Measurements from ENCODE around the gene DGLUCY. TPM values are rescaled to one million over a fixed set of nuclear protein-coding genes. Genes with fewer than 3 reads are reported as not detected.

Gene DGLUCY
- total RNA-seq, 1 experiment from 2014 or later, result 67.0 TPM

DNA sequence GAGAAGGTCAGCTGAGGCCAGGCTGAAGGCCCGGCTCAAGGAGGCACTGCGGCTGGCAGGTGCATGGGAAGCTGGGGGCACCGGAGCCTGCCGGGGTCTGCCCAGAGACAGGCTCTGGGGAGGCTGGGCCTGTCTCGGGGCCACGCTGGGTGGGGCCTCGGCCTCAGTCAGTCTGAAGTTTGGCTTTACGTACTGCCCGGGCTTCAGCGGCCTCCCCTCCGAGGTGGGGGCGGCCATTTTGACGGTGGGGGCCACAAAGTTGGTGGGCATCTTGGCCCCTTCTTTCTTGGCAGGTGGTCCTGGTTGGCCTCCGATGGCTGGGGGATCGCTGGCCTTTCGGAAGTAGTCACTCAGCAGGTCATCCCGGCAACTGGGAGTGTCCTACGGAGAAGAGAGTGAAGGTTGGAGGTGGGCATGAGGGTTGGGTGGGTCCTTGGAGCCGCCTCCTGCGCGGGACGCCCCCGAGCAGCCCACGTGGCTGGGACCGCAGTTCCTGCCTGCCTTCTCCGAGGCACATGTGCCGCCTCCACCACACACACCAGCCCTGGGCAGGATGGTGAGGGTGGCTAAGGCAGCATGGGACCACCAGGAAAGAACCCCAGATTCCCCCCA lies 159.5 kb downstream of the DGLUCY start:
- RAD21 ChIA-PET (ENCODE audit: low non-redundant PET in 1 of 2, low total read pairs in 2 of 2, uncharacterized antibody in 2 of 2, unreplicated experiment in 2 of 2), result no interaction called here
- Histone ChIP-seq H3K4me3 (replicated peaks in 1 of 2; ENCODE audit: low read depth in 1 of 2, low read length in 2 of 2) (no peak overlapping the region), H3K9ac (ENCODE audit: low read length) (no peak overlapping the region), H2AFZ (ENCODE audit: low read depth, low read length, poor library complexity, severe bottlenecking) (no peak overlapping the region), H3K27ac (ENCODE audit: low read depth, low read length) (no peak overlapping the region), H4K20me1 (ENCODE audit: insufficient read depth) (no peaks in the 10 kb centered on the region), H3K9me3 (ENCODE audit: control insufficient read depth in 1 of 2, insufficient read depth in 1 of 2, low read depth in 1 of 2, low read length in 2 of 2) (no peaks in the 10 kb centered on the region), H3K79me2 (ENCODE audit: insufficient read depth, low read length) (no peaks in the 10 kb centered on the region), H3K4me1 (ENCODE audit: control insufficient read depth in 1 of 2, insufficient read depth in 2 of 2, low read length in 2 of 2) (no peaks in the 10 kb centered on the region), H3K36me3 (ENCODE audit: control insufficient read depth in 1 of 2, insufficient read depth in 2 of 2, low read length in 2 of 2) (0 out of 4 replicates have a peak, but pooled peaks cover 0 to 2% of the 10 kb centered on the region in 2 experiments), H3K27me3 (ENCODE audit: insufficient read depth, low read length) (no peaks in the 10 kb centered on the region), H3K4me2 (ENCODE audit: low read length) (no peak overlapping the region), H3K9me2 (ENCODE audit: insufficient read depth) (no peaks in the 10 kb centered on the region)
- POLR2A ChIA-PET, result no interaction called here
- ATAC-seq (no peak), DNase-seq (ENCODE audit: low read depth, low spot score) (no peak)
- no TSS peak for BruUV-seq (replicated peaks)
- TF ChIP-seq EZH2phosphoT487 (IDR thresholded peaks at IDR 0.05; ENCODE audit: borderline replicate concordance) (no peak), YY1 (IDR thresholded peaks at IDR 0.05; ENCODE audit: extremely low read depth, insufficient replicate concordance, low read depth, low read length) (no peak), JUND (IDR thresholded peaks at IDR 0.05) (no peak), ELF1 (IDR thresholded peaks at IDR 0.05; ENCODE audit: borderline replicate concordance, low read depth) (no peak), ZNF274 (IDR thresholded peaks at IDR 0.05; ENCODE audit: low read depth, low read length) (no peak), SIN3A (IDR thresholded peaks at IDR 0.05; ENCODE audit: low read depth) (no peak), POLR2AphosphoS5 (IDR thresholded peaks at IDR 0.05; ENCODE audit: low read depth, low read length) (no peak), EGR1 (IDR thresholded peaks at IDR 0.05; ENCODE audit: low read depth) (no peak), POLR2A (IDR thresholded peaks at IDR 0.05; ENCODE audit: borderline replicate concordance, extremely low read depth, insufficient read depth, insufficient read length) (no peak), CEBPB (IDR thresholded peaks at IDR 0.05; ENCODE audit: low read depth) (no peak), SRF (IDR thresholded peaks at IDR 0.05; ENCODE audit: low read depth) (no peak), RAD21 (IDR thresholded peaks at IDR 0.05; ENCODE audit: low read depth) (no peak), TCF7L2 (IDR thresholded peaks at IDR 0.05; ENCODE audit: borderline replicate concordance, extremely low read depth, insufficient read depth, insufficient read length) (no peak), ZFX (IDR thresholded peaks at IDR 0.05) (no peak)
- TF ChIP-seq, protein P1, sequence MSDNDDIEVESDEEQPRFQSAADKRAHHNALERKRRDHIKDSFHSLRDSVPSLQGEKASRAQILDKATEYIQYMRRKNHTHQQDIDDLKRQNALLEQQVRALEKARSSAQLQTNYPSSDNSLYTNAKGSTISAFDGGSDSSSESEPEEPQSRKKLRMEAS (IDR thresholded peaks at IDR 0.05), result no peak
- TF ChIP-seq, protein P2, sequence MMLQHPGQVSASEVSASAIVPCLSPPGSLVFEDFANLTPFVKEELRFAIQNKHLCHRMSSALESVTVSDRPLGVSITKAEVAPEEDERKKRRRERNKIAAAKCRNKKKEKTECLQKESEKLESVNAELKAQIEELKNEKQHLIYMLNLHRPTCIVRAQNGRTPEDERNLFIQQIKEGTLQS (IDR thresholded peaks at IDR 0.05), result no peak
- TF ChIP-seq, protein P3, sequence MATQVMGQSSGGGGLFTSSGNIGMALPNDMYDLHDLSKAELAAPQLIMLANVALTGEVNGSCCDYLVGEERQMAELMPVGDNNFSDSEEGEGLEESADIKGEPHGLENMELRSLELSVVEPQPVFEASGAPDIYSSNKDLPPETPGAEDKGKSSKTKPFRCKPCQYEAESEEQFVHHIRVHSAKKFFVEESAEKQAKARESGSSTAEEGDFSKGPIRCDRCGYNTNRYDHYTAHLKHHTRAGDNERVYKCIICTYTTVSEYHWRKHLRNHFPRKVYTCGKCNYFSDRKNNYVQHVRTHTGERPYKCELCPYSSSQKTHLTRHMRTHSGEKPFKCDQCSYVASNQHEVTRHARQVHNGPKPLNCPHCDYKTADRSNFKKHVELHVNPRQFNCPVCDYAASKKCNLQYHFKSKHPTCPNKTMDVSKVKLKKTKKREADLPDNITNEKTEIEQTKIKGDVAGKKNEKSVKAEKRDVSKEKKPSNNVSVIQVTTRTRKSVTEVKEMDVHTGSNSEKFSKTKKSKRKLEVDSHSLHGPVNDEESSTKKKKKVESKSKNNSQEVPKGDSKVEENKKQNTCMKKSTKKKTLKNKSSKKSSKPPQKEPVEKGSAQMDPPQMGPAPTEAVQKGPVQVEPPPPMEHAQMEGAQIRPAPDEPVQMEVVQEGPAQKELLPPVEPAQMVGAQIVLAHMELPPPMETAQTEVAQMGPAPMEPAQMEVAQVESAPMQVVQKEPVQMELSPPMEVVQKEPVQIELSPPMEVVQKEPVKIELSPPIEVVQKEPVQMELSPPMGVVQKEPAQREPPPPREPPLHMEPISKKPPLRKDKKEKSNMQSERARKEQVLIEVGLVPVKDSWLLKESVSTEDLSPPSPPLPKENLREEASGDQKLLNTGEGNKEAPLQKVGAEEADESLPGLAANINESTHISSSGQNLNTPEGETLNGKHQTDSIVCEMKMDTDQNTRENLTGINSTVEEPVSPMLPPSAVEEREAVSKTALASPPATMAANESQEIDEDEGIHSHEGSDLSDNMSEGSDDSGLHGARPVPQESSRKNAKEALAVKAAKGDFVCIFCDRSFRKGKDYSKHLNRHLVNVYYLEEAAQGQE (IDR thresholded peaks at IDR 0.05; ENCODE audit: low read depth), result no peak
- TF ChIP-seq, protein P4, sequence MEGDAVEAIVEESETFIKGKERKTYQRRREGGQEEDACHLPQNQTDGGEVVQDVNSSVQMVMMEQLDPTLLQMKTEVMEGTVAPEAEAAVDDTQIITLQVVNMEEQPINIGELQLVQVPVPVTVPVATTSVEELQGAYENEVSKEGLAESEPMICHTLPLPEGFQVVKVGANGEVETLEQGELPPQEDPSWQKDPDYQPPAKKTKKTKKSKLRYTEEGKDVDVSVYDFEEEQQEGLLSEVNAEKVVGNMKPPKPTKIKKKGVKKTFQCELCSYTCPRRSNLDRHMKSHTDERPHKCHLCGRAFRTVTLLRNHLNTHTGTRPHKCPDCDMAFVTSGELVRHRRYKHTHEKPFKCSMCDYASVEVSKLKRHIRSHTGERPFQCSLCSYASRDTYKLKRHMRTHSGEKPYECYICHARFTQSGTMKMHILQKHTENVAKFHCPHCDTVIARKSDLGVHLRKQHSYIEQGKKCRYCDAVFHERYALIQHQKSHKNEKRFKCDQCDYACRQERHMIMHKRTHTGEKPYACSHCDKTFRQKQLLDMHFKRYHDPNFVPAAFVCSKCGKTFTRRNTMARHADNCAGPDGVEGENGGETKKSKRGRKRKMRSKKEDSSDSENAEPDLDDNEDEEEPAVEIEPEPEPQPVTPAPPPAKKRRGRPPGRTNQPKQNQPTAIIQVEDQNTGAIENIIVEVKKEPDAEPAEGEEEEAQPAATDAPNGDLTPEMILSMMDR (IDR thresholded peaks at IDR 0.05 in 2 of 3, conservative IDR thresholded peaks at IDR 0.05 in 1 of 3; ENCODE audit: borderline replicate concordance in 1 of 3, insufficient read depth in 1 of 3, low read depth in 2 of 3, low read length in 2 of 3), result no peak
- intact Hi-C loops (cut with micrococcal nuclease), result no loop called here
- CTCF ChIA-PET, result no interaction called here
